Jurkat, Clone E6-1 (cell line): Measurements from ENCODE around the gene HOMEZ. TPM values are rescaled to one million over a fixed set of nuclear protein-coding genes. Genes with fewer than 3 reads are reported as not detected.
"Not testable (repeated sequence)": the region's sequence is repeated elsewhere in the genome, so short reads cannot be mapped to it uniquely, and the experiment has no call there.

Experiments
- DNase-seq: peaks from one replicate; pipeline ENCODE4 v3.0.0-alpha.2; 2011; ENCODE audit warnings: low read depth, low spot score
- H3K4me3 ChIP-seq: 2 replicates; pipeline ENCODE4 v1.5.1; 2011; ENCODE audit warnings: mild to moderate bottlenecking, low read length, control low read depth, moderate library complexity
- polyA plus RNA-seq: library from polyadenylated mRNA; unstranded; fragments of >200 nt; gene quantifications from one replicate; pipeline ENCODE4 v1.2.1, GENCODE V29; 2012; ENCODE audit warnings: missing spikeins; ENCODE audit not compliant: insufficient read length, insufficient read depth

HOMEZ gene, protein sequence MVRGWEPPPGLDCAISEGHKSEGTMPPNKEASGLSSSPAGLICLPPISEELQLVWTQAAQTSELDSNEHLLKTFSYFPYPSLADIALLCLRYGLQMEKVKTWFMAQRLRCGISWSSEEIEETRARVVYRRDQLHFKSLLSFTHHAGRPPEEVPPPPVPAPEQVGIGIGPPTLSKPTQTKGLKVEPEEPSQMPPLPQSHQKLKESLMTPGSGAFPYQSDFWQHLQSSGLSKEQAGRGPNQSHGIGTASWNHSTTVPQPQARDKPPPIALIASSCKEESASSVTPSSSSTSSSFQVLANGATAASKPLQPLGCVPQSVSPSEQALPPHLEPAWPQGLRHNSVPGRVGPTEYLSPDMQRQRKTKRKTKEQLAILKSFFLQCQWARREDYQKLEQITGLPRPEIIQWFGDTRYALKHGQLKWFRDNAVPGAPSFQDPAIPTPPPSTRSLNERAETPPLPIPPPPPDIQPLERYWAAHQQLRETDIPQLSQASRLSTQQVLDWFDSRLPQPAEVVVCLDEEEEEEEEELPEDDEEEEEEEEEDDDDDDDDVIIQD
- polyA plus RNA-seq, result 18.1 TPM

DNA sequence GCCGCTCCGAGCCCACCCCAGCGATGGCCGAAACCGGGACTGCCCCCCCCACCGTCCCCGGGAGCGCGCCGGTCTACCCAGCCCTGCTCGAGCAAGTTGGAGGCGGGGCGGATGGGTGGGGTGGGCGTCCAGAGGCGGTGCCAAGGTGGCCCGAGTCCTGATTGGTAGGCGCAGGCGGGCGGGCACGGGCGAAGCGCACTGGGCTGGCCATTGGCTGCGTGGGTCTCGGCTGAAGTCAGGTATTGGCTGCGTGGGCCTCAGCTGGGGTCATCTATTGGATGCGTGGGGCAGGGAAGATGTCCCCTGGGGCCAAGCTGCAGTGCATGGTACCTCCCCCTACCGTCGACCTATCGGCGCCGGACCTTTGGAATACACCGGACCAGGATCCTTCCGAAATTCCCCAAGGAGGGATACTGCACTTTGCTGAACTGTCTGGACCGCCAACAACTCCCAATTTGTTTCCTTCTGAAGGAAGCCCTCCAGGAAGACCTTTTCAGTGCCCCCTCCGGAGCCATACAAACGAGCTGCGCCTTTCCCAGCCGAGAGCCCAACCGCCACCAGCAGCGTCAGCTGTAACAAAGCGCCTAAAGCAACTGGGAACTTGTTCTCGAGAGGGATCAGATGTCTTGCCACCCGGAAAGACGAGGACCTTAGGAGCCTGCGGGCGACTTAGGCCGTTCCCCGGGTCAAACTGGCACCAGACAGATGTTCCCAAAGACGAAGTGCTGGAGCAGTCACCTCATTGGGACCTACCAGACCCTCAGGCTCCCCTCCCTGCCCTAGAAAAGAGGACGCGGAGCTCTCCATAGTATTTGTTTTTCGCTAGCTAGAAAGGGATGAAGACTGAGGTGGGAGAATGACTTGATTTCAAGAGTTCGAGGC is at the start of gene HOMEZ:
HOMEZ (minus strand) TSS at position 113 of the 882 bp plus-strand sequence. CDS start 180 bp downstream, outside the sequence.
- DNase-seq, result peak; percentile 94
- H3K4me3 ChIP-seq, result peak within 1 kb of the TSS; percentile 92

DNA sequence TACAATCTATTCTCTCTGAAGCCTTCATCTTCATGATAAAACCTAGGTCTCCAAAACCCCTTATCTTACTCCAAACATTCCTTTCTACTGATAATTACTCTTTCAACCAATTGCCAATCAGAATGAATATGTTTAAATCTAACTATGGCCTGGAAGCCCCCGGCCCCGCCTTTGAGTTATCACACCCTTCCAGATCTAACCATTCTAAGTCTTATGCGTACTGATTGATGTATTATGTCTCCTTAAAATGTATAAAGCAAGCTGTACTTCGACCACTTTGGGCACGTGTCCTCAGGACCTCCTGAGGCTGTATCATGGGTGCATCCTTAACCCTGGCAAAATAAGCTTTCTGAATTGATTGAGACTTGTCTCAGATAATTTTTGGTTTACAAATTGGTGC is 49.7 kb upstream of the HOMEZ start:
- no peak overlapping the region for H3K4me3 ChIP-seq
- no peak for DNase-seq

DNA sequence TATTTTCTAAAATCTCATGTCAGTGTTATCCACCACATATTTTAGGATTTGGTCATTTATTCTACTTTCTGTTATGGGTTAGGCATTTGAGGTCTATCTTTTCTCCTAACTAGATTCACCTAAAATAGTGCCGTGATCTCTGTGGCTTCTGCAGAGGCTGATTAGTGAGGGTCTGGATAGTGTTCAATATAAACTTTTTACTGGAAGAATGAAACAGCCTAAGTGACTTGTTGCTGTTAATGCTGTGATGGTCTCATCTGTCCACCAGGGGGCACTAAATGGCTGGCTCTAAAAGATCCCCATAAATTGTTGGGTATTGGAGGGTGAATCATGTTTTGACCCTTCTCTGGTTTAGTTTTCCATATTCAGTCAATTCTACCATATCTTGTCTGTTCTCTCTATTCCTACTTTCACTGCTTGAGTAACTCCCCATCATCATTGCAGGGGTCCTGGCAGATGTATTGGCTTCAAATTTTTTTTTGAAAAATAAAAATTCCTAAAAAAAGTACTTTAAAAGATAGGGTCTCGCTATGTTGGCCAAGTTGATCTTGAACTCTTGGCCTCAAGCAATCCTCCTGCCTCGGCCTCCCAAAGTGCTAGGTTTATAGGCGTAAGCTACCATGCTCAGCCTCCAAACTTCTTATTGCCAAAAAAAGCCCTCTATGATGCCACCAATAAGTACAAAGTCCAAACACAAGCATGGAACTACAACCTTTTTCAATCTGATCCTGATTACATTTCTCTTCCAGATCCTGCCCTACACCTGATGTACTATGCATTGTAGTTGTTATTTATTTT is 42.2 kb upstream of the HOMEZ start:
- peak; percentile 72 for DNase-seq
- H3K4me3 ChIP-seq, result no peak overlapping the region

DNA sequence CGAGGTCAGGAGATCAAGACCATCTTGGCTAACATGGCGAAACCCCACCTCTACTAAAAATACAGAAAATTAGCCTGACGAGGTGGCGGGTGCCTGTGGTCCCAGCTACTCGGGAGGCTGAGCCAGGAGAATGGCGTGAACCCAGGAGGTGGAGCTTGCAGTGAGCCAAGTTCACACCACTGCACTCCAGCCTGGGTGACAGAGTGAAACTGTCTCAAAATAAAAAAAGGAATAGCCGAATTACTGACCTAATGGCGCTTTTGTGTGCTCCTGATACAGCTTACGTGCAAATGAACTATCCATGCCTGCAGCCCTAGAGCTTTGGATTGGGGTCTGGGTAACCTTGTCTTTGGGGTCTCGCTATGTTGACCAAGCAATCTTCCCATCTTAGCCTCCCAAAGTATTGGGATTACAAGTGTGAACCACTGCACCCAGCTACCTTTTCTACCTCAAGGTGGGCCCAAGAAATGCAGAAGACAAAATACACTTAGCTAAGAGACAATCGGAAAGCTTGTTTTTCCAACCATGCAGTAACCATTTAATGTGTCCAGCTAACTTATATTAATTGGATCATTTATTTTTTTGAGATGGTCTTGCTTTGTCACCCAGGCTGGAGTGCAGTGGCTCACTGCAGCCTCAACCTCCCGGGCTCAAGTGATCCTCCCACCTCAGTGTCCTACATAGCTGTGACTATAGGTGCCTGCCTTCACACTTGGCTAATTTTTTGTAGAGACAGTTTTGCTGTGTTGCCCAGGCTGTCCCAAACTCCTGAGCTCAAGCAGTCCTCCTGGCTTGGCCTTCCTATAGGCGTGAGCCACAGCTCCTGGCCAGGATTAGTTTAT is 40.8 kb upstream of the HOMEZ start:
- DNase-seq, result no peak
- no peak overlapping the region for H3K4me3 ChIP-seq

DNA sequence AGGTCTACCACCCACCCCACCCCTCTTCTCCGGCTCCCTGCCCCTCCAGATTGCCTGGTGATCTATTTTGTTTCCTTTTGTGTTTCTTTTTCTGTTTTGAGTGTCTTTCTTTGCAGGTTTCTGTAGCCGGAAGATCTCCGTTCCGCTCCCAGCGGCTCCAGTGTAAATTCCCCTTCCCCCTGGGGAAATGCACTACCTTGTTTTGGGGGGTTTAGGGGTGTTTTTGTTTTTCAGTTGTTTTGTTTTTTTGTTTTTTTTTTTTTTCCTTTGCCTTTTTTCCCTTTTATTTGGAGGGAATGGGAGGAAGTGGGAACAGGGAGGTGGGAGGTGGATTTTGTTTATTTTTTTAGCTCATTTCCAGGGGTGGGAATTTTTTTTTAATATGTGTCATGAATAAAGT is 39.8 kb upstream of the HOMEZ start:
- not testable (repeated sequence) for H3K4me3 ChIP-seq, DNase-seq

DNA sequence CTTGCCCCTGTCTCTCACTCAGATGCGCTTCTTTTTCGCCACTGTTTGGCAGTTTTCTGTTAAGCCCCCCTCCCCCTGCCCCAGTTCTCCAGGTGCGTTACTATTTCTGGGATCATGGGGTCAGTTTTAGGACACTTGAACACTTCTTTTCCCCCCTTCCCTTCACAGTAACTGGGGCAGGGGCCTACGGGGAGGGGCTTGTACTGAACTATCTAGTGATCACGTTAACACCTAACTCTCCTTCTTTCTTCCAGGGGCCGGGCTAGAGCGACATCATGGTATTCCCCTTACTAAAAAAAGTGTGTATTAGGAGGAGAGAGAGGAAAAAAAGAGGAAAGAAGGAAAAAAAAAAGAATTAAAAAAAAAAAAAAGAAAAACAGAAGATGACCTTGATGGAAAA is 39.1 kb upstream of the HOMEZ start:
- no peak overlapping the region for H3K4me3 ChIP-seq
- no peak for DNase-seq

DNA sequence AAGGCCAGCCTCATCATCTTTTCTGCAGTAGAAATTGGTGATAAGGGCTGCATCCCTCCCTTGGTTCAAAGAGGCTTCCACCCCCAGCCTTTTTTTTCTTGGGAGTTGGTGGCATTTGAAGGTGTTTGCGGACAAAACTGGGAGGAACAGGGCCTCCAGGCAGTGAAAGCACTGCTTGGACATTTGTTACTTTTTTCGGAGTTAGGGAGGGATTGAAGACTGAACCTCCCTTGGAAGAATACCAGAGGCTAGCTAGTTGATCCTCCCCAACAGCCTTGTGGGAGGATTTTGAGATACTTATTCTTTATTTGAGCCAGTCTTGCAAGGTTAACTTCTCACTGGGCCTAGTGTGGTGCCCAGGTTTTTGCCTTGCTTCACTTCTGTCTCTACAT is 38.5 kb upstream of the HOMEZ start:
- no peak overlapping the region for H3K4me3 ChIP-seq
- no peak for DNase-seq

DNA sequence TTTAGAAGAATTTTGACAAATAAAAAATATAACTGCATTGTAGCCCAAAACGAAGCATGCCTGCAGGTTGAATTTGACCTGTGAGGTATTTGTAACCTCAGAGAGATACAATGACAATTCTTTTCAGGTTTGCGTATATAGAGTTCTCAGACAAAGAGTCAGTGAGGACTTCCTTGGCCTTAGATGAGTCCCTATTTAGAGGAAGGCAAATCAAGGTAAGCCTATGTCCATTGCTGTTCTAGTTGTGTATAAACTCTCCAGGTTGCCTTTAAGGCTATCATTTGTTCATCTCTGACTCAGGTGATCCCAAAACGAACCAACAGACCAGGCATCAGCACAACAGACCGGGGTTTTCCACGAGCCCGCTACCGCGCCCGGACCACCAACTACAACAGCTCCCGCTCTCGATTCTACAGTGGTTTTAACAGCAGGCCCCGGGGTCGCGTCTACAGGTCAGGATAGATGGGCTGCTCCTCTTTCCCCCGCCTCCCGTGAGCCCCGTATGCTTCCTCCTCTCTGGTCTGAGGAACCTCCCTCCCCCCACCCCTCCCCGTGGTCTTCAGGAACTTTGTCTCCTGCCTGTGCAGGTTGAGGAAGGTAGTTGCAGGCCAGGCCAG is 38.0 kb upstream of the HOMEZ start:
- DNase-seq, result no peak
- no peak overlapping the region for H3K4me3 ChIP-seq

DNA sequence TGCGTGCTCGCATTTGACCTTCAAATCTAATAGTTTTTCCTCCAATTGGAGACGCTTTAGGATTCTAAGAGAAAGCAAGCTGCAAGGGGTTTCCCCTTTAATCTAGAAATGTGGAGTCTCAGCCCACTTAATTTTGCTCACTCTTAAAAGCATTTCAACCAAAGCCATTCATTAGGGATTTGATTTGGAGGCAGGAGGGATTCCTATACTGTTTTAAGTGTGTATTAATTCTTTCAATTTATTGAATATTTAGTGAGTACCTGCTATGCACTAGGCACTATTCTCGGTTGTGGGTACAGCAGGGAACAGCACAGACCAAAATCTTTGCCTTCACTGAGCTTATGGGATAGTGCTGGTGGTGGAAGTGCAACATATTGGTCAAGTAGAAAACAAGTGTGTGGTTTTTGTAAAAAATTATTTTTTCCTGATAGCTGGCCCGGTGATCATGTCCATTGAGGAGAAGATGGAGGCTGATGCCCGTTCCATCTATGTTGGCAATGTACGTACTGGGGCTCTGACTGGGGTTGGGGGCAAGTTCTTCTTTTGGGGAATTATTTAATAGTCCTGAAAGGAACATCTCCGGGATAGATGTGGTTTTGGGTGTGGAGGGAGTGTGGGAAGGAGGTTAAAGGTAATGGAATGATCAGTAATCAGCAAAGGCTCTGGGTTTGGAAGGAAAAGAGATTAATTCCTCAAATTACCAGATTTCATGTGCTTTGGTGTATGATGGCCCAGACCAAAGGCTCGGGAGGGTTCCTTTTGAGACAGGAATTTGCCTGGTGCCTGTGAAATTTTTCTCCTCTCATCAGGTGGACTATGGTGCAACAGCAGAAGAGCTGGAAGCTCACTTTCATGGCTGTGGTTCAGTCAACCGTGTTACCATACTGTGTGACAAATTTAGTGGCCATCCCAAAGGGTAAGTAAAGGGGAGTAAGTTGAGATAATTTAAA is 36.9 kb upstream of the HOMEZ start:
- H3K4me3 ChIP-seq, result peak overlapping the region; percentile 85
- DNase-seq, result no peak

DNA sequence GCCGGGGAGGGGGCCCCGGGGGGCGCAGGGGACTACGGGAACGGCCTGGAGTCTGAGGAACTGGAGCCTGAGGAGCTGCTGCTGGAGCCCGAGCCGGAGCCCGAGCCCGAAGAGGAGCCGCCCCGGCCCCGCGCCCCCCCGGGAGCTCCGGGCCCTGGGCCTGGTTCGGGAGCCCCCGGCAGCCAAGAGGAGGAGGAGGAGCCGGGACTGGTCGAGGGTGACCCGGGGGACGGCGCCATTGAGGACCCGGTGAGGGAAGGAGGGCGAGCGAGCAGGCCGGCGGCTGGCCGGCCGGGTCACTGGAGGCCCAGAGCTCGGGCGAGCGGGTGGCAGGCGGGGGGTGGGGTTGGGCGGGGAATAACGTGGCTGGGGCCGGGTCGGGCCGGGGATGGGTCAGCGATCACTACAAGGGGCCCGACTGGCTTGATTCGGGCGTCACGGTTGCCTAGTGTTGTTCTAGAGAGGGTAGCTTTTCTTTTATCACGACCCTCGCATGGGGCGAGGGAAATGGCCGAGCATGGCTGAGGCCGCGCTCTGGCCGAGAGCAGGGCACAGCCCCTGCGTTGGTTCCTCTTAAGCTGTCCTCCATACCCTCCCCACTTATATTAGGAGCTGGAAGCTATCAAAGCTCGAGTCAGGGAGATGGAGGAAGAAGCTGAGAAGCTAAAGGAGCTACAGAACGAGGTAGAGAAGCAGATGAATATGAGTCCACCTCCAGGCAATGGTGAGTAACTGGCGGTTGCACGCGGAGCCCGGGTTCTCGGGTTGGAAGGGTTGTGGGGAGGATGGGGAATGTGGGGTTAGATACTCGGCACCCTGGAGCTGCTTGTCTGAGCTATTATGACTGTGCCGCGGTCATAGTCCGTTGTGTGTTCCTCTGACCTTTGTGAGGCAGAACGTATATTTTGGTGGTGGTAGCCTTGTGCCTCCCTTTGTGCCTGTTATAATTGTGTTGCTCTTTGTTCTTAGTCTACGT is 35.9 kb upstream of the HOMEZ start:
- peak overlapping the region; percentile 85 for H3K4me3 ChIP-seq
- DNase-seq, result no peak

DNA sequence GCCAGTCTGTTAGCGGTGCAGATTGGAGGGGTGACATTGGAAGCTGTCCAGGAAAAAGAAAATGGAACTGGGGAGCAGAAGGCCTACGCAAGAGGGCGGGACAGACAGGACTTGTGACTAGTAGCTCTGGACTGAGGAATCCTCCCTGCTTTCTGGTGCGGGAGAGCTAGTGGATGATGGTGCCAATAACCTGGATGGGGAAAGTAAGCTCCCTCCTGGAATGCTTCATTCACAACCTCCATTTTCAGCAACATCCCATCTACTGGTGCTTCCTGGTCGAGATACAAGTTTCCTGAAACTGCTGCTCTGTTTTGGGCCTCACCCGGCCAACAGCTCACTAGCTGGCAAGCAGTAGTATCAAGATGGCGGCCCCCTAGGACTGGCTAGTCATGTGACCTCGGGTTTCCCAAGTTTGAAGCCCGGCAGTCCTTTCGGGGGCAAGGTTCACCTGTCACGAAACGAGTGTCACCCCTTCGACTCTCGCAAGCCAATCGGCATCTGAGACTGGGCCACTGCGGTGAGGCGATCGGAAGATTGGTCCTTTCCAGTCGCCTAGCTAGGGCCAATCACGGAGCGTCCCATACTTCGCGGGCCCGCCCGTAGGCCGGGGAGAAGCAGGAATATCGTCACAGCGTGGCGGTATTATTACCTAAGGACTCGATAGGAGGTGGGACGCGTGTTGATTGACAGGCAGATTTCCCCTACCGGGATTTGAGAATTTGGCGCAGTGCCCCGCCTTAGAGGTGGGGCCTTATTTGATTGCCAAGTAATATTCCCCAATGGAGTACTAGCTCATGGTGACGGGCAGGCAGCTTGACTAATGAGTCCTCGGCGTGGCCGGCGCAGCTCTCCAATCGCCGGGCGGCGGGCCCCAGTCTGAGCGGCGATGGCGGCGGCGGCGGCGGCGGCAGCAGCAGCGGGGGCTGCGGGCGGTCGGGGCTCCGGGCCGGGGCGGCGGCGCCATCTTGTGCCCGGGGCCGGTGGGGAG is 34.9 kb upstream of the HOMEZ start, which contains the start of gene PABPN1:
PABPN1 (plus strand) TSS at position 874 of the 988 bp plus-strand sequence; CDS start at position 887, 13 bp downstream.
- peak; percentile 100 for DNase-seq
- peak within 1 kb of the TSS; percentile 89 for H3K4me3 ChIP-seq

DNA sequence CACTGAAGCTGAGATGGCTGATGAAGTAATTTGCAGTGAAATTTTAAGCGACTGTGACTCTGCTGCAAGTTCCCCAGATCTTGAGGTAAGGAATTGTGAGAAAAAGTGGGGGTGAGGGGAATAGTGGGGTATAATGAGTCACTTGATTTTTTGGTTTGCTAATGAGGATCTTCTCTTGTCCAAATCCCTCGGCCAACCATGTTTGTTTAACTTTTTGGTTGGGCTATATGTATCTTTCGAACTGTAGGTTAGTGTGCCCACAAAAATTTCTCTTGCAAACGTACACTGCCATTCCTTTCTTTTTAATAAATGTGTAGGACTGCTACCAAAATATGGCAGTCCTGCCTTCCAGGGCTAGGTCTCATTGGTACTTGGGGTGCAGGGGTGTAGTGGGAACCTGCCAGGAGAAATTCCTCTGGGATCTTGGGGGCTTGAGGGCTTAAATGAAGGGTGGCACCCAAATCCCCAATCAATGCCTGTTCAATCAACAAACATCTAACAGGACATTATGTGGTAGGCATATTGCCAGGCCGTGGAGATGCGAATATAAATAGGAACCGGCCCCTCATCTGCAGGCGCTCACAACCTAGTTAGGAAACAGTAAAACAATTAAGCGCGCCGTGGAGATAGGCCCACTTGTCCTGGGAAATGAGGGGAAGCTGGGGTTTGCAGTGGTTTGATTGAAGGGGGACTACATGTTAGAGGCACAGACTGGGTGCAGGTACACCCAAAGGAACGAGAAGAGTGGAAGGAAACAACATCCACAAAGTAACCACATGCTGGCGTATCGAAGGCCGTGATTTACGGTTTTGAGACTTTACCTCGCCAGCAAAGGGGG is 34.0 kb upstream of the HOMEZ start:
- DNase-seq, result no peak
- peak overlapping the region; percentile 89 for H3K4me3 ChIP-seq

DNA sequence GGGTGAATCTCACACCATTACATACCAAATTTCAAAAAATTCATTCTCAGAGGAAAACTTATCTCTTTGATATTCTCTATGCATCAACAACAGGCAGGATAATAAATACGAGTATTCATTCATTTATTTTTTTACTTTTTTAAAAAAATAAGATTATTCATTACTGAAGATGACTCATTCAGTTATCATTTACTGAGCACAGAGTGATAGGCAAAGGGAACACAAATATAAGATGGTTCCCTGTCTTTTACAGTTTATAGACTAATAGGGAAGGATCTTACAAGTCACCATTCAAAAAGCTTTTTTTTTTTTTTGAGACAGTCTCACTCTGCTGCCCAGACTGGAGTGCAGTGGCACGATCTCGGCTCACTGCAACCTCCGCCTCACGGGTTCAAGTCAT is 30.4 kb upstream of the HOMEZ start:
- no peak overlapping the region for H3K4me3 ChIP-seq
- no peak for DNase-seq

DNA sequence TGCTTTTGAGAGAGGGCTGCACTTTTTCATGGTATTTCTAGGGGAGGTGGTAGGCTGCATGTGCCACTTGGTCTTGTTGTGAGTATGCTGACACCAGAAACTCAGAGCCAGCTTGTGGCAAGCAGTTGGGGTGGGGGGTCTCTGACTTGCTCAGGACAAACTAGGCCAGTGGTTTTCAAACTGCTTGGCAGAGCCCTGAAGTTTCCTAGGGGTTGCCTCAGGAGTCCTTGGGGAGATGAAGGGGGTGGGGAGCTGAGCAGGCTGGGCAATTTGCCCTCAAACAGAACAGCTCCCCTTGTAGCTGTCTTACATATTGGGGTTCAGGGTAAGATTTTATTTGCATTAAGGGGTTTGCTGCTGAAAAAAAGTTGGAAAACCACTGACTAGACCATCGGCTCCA is 24.6 kb upstream of the HOMEZ start:
- DNase-seq, result no peak
- H3K4me3 ChIP-seq, result no peak overlapping the region
